ENCODE measurements around the gene BLOC1S4.

The BLOC1S4 gene

DNA sequence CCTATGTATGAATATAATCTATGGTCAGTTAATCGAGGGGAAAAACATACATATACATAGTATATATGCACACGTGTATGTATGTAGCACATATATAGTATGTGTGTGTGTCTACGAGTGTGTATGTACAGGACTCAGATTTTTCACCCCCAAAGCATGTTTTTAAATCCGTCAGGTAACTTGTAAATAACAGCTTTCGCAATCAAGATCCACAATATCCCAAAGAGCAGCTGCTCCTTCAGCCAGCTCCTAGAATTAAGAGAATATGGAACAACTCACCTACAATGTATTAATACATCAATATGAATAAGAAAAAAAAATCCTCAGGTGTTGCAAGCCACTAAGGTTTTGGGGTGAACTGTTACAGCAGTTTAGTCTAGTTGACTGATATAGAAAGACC is 9.8 kb upstream of the BLOC1S4 start:
- TF ChIP-seq, protein P1, sequence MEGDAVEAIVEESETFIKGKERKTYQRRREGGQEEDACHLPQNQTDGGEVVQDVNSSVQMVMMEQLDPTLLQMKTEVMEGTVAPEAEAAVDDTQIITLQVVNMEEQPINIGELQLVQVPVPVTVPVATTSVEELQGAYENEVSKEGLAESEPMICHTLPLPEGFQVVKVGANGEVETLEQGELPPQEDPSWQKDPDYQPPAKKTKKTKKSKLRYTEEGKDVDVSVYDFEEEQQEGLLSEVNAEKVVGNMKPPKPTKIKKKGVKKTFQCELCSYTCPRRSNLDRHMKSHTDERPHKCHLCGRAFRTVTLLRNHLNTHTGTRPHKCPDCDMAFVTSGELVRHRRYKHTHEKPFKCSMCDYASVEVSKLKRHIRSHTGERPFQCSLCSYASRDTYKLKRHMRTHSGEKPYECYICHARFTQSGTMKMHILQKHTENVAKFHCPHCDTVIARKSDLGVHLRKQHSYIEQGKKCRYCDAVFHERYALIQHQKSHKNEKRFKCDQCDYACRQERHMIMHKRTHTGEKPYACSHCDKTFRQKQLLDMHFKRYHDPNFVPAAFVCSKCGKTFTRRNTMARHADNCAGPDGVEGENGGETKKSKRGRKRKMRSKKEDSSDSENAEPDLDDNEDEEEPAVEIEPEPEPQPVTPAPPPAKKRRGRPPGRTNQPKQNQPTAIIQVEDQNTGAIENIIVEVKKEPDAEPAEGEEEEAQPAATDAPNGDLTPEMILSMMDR (IDR thresholded peaks at IDR 0.05; ENCODE audit: borderline replicate concordance, control extremely low read depth, extremely low read depth, insufficient read depth, missing control alignments), result no peak
- in situ Hi-C loops (cut with MboI; ENCODE audit: low sequenced_read_pairs, unreplicated experiment), result loop anchor here (25.0 kb wide), 1 partner anchor 181 kb away; no protein-coding TSS in a partner anchor
- no peak for DNase-seq (ENCODE audit: low spot score)

DNA sequence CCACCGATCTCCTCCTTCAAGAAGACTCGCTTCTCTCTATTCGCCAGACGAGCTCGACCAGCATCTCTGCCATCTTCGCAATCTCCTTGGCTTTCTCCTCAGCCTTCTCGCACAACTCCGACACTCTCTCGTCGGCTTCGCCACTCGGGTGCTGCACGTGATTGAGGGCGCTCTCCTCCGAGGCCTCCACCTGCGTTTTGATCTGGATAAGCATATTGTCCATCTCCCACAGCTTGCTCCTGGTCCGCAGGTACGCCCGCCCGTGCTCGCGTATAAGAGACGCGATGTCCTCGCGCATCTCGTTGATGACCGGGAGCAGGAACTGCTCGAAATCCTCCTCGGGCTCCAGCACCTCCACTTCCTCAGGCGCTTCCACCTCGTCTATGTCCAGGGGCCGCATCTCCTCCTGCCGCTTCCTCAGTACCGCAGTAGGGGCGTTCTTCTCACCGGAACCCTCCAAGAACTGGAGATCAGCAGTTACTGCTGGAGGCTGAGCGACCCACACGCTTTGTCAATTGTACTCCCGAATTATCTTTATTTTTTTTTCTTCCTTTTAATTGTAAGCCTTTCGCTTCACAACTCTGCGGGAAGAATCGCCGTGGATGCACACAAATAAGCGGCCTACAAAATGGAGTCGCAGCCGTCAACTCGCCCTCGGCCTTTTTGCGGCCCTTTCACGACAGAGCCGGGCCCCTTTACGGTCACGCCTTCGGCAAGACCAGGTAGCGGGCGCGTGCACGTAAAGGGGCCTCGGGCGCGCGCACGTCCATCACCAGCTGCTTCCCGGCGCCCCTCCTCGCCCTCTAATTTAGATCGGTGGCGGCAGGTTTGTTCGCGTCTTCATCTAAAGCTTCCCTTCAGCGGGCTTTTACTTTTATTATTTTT is 6.5 kb upstream of the BLOC1S4 start, which contains the start of gene MRFAP1L1:
TSS of gene MRFAP1L1 (minus strand) at position 636 of the 885 bp plus-strand sequence. CDS start at position 400, 236 bp downstream.
- in situ Hi-C loops (cut with MboI; ENCODE audit: low sequenced_read_pairs, unreplicated experiment), result loop anchor here (10.0 to 25.0 kb wide), 2 partner anchors 178 to 355 kb away; partner anchors contain the start of gene GRPEL1
- DNase-seq (ENCODE audit: low spot score), result peak; percentile 94
- TF ChIP-seq, protein P1 (IDR thresholded peaks at IDR 0.05; ENCODE audit: borderline replicate concordance, control extremely low read depth, extremely low read depth, insufficient read depth, missing control alignments), result no peak

DNA sequence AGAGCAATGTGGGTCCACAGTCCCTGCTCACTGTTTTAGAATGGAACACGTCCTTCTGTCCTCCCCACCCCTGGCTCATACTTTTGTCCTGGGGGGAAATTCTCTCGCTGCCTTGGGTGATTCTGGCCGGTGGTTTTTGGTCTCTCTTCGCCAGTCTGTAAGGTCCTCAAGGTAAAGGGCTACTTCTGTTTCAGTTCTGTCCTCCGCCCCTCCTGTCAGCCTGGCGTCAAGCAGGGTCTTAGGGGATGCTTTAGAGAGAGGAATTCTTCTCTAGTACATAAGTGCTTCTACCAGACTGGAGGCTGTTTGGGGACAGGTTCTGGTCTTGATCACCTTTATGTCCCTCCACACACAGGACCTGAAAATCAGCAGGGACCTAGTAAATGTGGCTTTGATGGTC is 5.7 kb upstream of the BLOC1S4 start:
- in situ Hi-C loops (cut with MboI; ENCODE audit: low sequenced_read_pairs, unreplicated experiment), result loop anchor here (10.0 to 25.0 kb wide), 2 partner anchors 177 to 355 kb away; partner anchors contain the start of gene GRPEL1

DNA sequence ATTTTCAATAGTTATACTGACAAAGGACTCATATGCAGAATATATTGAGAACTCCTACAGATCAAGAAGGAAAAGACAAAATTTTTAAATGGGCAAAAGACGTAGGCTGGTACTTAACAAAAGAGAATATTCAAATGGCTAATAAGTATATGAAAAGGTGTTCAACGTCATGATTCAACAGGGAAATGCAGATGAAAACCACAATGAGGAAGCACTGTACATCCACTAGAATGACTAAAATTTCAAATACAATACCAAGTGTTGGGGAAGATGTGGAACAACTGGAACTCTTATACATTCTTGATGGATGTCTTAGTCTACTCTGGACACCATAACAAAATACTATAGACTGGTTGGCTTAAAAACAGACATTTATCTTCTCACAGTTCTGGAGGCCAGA is 5.0 kb upstream of the BLOC1S4 start:
- in situ Hi-C loops (cut with MboI; ENCODE audit: low sequenced_read_pairs, unreplicated experiment), result loop anchor here (10.0 to 25.0 kb wide), 2 partner anchors 176 to 354 kb away; partner anchors contain the start of gene GRPEL1

More for the DNA sequence above, 5.7 kb upstream of the BLOC1S4 start:
- DNase-seq (ENCODE audit: low spot score), result no peak
- TF ChIP-seq, protein P1 (IDR thresholded peaks at IDR 0.05; ENCODE audit: borderline replicate concordance, control extremely low read depth, extremely low read depth, insufficient read depth, missing control alignments), result no peak

DNA sequence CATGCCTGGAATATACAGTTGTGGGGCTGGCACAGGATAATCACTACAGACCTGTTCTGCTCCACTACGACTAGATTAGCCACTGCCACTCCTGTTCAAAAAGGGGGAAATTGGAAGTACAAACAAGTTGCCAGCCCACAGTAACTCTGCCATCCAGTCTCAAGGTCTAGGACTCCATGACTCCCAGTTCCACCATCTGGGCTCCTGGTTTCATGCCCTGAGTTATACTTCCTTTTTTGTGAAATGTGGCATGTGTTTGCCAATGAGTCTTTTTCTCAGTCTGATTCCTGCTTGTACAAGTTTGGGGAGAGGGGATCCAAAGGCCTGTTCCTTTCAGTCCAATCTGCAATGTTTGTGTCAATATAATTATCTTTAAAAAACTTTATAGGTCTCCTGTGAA is 1.0 kb upstream of the BLOC1S4 start:
- in situ Hi-C loops (cut with MboI; ENCODE audit: low sequenced_read_pairs, unreplicated experiment), result loop anchor here (10.0 to 25.0 kb wide), 2 partner anchors 172 to 350 kb away; partner anchors contain the start of gene GRPEL1
- DNase-seq (ENCODE audit: low spot score), result no peak
- TF ChIP-seq, protein P1 (IDR thresholded peaks at IDR 0.05; ENCODE audit: borderline replicate concordance, control extremely low read depth, extremely low read depth, insufficient read depth, missing control alignments), result no peak

More for the DNA sequence above, 5.0 kb upstream of the BLOC1S4 start:
- TF ChIP-seq, protein P1 (IDR thresholded peaks at IDR 0.05; ENCODE audit: borderline replicate concordance, control extremely low read depth, extremely low read depth, insufficient read depth, missing control alignments), result no peak
- DNase-seq (ENCODE audit: low spot score), result no peak

DNA sequence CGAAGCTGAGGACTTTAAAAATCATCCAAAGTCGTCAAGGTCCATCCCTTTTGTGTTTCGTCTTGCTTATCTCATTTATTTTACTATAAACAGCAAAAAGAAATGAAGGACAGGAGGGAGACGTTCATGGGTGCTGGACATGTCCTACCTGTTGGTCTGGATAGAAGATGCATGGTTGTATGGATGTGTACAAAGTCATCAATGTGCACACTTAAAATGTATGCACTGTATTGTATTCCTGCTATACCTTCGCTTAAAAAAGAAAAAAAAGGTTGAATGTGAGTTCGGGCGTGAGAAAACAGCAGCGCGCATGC is 313 bp upstream of the BLOC1S4 start:
- in situ Hi-C loops (cut with MboI; ENCODE audit: low sequenced_read_pairs, unreplicated experiment), result loop anchor here (10.0 to 25.0 kb wide), 2 partner anchors 172 to 349 kb away; partner anchors contain the start of gene GRPEL1
- TF ChIP-seq, protein P1 (IDR thresholded peaks at IDR 0.05; ENCODE audit: borderline replicate concordance, control extremely low read depth, extremely low read depth, insufficient read depth, missing control alignments), result no peak
- no peak for DNase-seq (ENCODE audit: low spot score)
